Activated naive CD4-positive, alpha-beta T cell treated with Interleukin-2 at 50 U/mL for 16 hours (primary cell): ENCODE data around the gene HSPA12B.

ENCODE experiments used
- DNase-seq: peaks from one replicate; pipeline ENCODE4 v3.0.0-alpha.2; 2020

Gene HSPA12B

GRCh38 chr20:3767427-3768341 is 35.2 kb downstream of the HSPA12B start, which contains the start of gene ADISSP:
TSS of gene ADISSP (minus strand) at chr20:3767753. CDS start at chr20:3760100, 7,653 bp downstream.
- DNase-seq = peak; percentile 98

GRCh38 chr20:3768342-3769130 is 36.1 kb downstream of the HSPA12B start:
- peak; percentile 86 for DNase-seq

- no peak for DNase-seq
Observed at GRCh38 chr20:3771552-3772058, 39.1 kb downstream of the HSPA12B start.

GRCh38 chr20:3775457-3776108 is 43.1 kb downstream of the HSPA12B start:
- no peak for DNase-seq

- no peak for DNase-seq
Observed at GRCh38 chr20:3777381-3777715, 44.9 kb downstream of the HSPA12B start.

GRCh38 chr20:3777716-3778629 is 45.5 kb downstream of the HSPA12B start:
- peak; percentile 60 for DNase-seq

- no peak for DNase-seq
Observed at GRCh38 chr20:3778976-3779375, 46.5 kb downstream of the HSPA12B start.

GRCh38 chr20:3781153-3781910 is 48.8 kb downstream of the HSPA12B start, which contains the start of gene SPEF1:
TSS of gene SPEF1 (minus strand) at chr20:3781448. CDS start at chr20:3781287, 161 bp downstream.
- DNase-seq = peak; percentile 48

GRCh38 chr20:3782597-3782996 is 50.1 kb downstream of the HSPA12B start:
- DNase-seq = no peak

- no peak for DNase-seq
Observed at GRCh38 chr20:3783068-3783489, 50.6 kb downstream of the HSPA12B start.

- no peak for DNase-seq
Observed at GRCh38 chr20:3783511-3784195, 51.2 kb downstream of the HSPA12B start.

- no peak for DNase-seq
Observed at GRCh38 chr20:3784216-3784853, 51.9 kb downstream of the HSPA12B start.

GRCh38 chr20:3784863-3785239 is 52.4 kb downstream of the HSPA12B start:
- no peak for DNase-seq

GRCh38 chr20:3785240-3786125 is 53.0 kb downstream of the HSPA12B start:
- DNase-seq = no peak

GRCh38 chr20:3786126-3786484 is 53.6 kb downstream of the HSPA12B start:
- peak; percentile 53 for DNase-seq

- DNase-seq = peak; percentile 92
Observed at GRCh38 chr20:3786665-3787323, 54.3 kb downstream of the HSPA12B start, which contains the start of gene CENPB. TSS of gene CENPB (minus strand) at chr20:3786740. CDS start at chr20:3786483, 257 bp downstream.

GRCh38 chr20:3787324-3788014 is 55.0 kb downstream of the HSPA12B start:
- no peak for DNase-seq
